Measurements from ENCODE around the gene CDKN2AIP.
"Not testable (repeated sequence)": the region's sequence is repeated elsewhere in the genome, so short reads cannot be mapped to it uniquely, and the experiment has no call there.

The CDKN2AIP gene

DNA sequence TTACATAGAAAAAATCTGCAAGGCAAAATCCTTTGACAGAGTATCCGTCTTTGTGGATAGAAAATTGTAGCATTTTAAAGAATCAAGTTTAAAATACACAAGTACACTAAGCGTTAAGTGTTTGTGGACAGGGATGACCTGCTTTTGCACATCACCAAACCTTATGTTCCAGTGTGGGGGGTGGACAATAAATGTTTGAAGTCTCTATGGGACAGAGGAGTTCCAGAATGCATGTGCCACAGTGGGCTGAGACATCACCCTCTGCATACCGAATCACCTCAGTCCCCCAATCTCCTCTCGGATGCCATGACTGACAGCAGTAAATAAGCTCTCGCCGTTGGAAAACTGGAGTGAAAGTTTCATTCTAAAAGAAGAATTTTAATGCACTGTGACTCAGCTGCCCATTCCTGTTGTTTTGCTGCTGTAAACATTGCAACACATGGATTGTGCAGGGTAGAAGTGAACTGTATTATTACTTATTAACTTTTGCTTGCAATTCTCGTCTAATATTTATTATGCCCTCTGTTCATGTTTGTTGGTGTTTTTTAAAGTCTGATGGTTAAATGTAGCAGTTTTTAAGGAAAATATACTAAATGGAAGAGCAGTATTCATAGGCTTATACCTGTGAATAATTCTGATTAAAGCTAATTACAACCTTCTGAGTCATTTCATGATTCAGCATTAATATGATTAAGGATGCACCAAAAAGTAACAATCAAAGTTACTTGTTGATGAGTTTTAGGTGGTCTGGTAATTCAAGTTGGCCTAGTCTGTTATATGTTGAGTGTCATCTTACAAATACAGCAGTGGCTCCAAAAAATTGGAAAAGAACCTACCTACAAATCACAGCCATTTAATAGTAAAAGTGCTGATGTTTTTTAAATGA lies 24.0 kb downstream of the CDKN2AIP start:
- TF ChIP-seq Cebpa-rat (IDR thresholded peaks at IDR 0.05), result no peak
- peaks cover 23 to 36% (median 31%) of the 10 kb centered on the region in 11 experiments for H3K9me3 ChIP-seq (replicated peaks in 1 of 11)
- H3K27me3 ChIP-seq, result no peaks in the 10 kb centered on the region
- H3K27ac ChIP-seq, result peak overlapping the region in 2 of 11 experiments; percentile 42 to 74; a peak in 5 of 22 replicates
- peak overlapping the region in 2 of 11 experiments; percentile 89; a peak in 5 of 22 replicates for H3K4me2 ChIP-seq
- peaks cover 0 to 12% (median 0%) of the 10 kb centered on the region in 11 experiments; a peak in 5 of 22 replicates for H3K36me3 ChIP-seq
- no peak overlapping the region for H3K4me3 ChIP-seq
- H3K9ac ChIP-seq, result no peak overlapping the region
- no peaks in the 10 kb centered on the region for H4K20me1 ChIP-seq
- peaks cover 0 to 77% (median 6%) of the 10 kb centered on the region in 10 experiments; a peak in 12 of 20 replicates for H3K4me1 ChIP-seq

DNA sequence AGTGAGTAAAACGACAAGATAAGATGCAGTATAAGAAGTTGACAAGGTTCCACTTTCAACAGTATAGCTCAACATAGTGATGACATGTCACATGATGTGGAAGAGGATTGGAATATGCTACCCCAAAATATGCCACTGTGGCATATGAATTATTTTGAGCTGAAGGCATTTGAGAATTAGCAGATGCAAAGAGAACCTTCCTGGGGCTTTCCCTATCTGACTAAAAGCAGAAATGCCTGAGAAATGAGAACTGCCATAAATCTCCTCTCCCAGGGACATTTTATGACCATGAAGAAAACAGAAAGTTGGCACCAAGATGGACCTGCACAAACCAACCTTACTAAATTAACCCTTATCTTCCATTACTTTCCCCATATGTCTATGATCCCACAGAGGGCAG lies 24.8 kb downstream of the CDKN2AIP start:
- peaks cover 20 to 29% (median 24%) of the 10 kb centered on the region in 11 experiments for H3K9me3 ChIP-seq (replicated peaks in 1 of 11)
- H3K4me3 ChIP-seq, result no peak overlapping the region
- peak overlapping the region in 3 of 11 experiments; percentile 42 to 74 (median 58); a peak in 6 of 22 replicates for H3K27ac ChIP-seq
- peak overlapping the region in 3 of 11 experiments; percentile 40 to 89 (median 89); a peak in 6 of 22 replicates for H3K4me2 ChIP-seq
- peaks cover 0 to 12% (median 0%) of the 10 kb centered on the region in 11 experiments; a peak in 5 of 22 replicates for H3K36me3 ChIP-seq
- TF ChIP-seq Cebpa-rat (IDR thresholded peaks at IDR 0.05), result no peak
- H3K4me1 ChIP-seq, result peaks cover 0 to 77% (median 6%) of the 10 kb centered on the region in 10 experiments; a peak in 12 of 20 replicates
- no peaks in the 10 kb centered on the region for H4K20me1 ChIP-seq
- H3K9ac ChIP-seq, result no peak overlapping the region; a peak in 1 of 22 replicates
- H3K27me3 ChIP-seq, result no peaks in the 10 kb centered on the region

DNA sequence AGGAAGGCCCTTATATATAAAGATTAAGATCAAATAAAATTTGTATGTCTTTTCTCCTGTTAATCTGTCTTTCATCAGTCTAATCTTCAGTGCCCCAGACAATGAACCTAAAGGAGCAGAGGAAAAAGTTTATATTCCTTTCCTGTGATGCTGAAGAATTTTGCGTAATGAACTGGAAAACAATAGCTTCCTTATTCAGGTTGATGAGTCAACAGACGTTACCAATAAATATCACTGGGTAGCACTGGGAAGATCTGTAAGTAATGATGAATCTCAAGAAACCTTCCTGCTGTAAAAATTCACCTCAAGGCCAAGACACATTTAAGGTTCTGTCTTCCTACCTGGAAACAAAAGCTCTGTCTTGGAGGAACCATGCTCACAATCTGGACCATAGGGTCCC lies 25.5 kb downstream of the CDKN2AIP start:
- Histone ChIP-seq H3K4me2 (peak overlapping the region in 3 of 11 experiments; percentile 40 to 89 (median 89); a peak in 6 of 22 replicates), H3K27me3 (no peaks in the 10 kb centered on the region)
- TF ChIP-seq Cebpa-rat (IDR thresholded peaks at IDR 0.05), result no peak

DNA sequence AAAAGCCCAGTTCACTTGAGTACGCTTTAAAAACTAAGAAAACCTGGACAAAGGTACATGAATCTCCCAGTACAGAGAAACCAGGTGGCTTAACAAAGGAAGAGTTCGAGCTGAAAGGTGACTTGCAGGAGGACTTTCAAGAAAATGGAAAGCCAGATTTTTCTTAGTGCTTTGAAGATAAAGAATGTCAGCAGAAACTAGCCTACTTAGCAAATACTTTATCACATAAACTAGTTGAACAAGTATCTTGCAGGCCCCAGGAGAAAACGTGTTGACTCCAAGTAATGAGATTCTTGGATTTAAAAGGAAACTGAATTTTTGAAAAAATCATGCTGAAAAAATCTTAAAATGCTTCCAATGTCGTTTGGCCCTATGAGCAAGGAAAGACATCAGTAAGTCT lies 26.4 kb downstream of the CDKN2AIP start:
- H3K4me2 ChIP-seq, result peak overlapping the region in 3 of 11 experiments; percentile 46 to 89 (median 89); a peak in 5 of 22 replicates
- H3K4me3 ChIP-seq, result no peak overlapping the region
- H3K4me1 ChIP-seq, result peaks cover 0 to 65% (median 6%) of the 10 kb centered on the region in 10 experiments; a peak in 12 of 20 replicates
- no peak overlapping the region for H3K27ac ChIP-seq
- no peak for TF ChIP-seq Cebpa-rat (IDR thresholded peaks at IDR 0.05)
- H4K20me1 ChIP-seq, result no peaks in the 10 kb centered on the region
- peaks cover 17 to 24% (median 20%) of the 10 kb centered on the region in 11 experiments for H3K9me3 ChIP-seq (replicated peaks in 1 of 11)
- H3K9ac ChIP-seq, result no peak overlapping the region
- peaks cover 0 to 12% (median 0%) of the 10 kb centered on the region in 11 experiments; a peak in 5 of 22 replicates for H3K36me3 ChIP-seq
- no peaks in the 10 kb centered on the region for H3K27me3 ChIP-seq

More for the DNA sequence above, 25.5 kb downstream of the CDKN2AIP start:
- Histone ChIP-seq H3K4me3 (no peak overlapping the region), H3K36me3 (peaks cover 0 to 12% (median 0%) of the 10 kb centered on the region in 11 experiments; a peak in 5 of 22 replicates), H3K9ac (no peak overlapping the region; a peak in 1 of 22 replicates), H3K27ac (peak overlapping the region in 3 of 11 experiments; percentile 42 to 74 (median 58); a peak in 6 of 22 replicates), H3K9me3 (replicated peaks in 1 of 11) (peaks cover 17 to 24% (median 20%) of the 10 kb centered on the region in 11 experiments), H4K20me1 (no peaks in the 10 kb centered on the region), H3K4me1 (peaks cover 0 to 72% (median 6%) of the 10 kb centered on the region in 10 experiments; a peak in 12 of 20 replicates)

DNA sequence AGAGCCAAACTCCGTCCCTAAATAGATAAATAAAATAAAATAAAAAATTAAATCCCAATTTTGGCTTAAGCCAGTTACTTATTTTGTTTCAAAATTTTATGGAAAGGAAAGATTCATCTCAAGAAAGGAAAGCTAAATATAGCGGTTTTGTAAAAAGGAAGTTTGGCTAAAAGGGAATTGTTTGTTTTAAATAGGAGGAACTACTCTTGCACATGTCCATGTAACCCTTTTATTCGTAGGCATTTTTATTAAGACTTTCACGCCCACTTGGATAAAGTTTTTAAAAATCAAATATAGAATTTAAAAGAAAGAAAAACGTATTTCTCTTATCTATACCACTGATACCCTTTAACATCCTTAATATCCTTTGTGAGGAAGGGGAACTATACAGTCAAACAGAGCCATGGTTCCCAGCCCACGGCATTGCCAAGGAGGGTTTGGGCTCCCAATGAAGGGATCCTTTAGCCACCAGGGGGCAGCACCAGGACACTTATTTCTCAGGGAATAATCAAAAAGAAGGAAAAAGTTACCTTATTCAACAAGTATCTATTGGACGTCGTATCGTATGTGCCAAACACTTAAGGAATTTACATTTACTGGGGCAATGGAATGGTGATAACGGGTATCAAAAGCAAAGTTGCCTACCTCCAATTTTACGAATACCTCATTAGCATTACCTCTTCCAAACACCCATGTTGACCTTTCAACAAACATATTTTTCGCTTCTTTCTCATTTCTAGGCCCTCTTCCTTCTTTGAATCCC lies 27.7 kb downstream of the CDKN2AIP start:
- H3K9ac ChIP-seq, result peak overlapping the region in 2 of 11 experiments; percentile 39 to 46; a peak in 1 of 22 replicates
- H3K4me2 ChIP-seq, result peak overlapping the region in 5 of 11 experiments; percentile 24 to 89 (median 46); a peak in 10 of 22 replicates

DNA sequence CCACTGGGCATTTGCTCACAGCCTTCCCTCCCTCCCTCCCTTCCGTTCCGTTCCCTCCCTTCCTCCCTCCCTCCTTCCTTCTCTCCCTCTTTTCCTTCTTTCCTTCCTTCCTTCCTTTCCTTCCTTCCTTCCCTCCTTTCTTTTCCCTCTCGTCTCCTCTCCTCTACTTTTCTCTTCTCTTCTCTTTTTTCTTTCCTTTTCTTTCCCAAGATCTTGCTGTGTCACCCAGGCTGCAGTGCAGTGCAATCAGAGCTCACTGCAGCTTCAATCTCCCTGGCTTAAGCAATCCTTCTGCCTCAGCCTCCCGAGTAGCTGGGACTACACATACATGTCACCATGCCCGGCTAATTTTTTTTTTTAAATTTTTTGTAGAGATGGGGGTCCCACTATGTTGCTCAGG lies 33.7 kb downstream of the CDKN2AIP start:
- peaks cover 0 to 1% (median 0%) of the 10 kb centered on the region in 10 experiments; a peak in 1 of 20 replicates for H3K4me1 ChIP-seq
- H3K4me2 ChIP-seq, result no peak overlapping the region
- H3K27ac ChIP-seq, result no peak overlapping the region
- no peak overlapping the region for H3K9ac ChIP-seq
- no peaks in the 10 kb centered on the region for H4K20me1 ChIP-seq
- H3K9me3 ChIP-seq (replicated peaks in 1 of 11), result peaks cover 0 to 11% (median under 1%) of the 10 kb centered on the region in 11 experiments; a peak in 8 of 22 replicates
- no peak for TF ChIP-seq Cebpa-rat (IDR thresholded peaks at IDR 0.05)
- no peak overlapping the region for H3K4me3 ChIP-seq
- peaks cover 0 to under 1% (median 0%) of the 10 kb centered on the region in 11 experiments; a peak in 1 of 22 replicates for H3K36me3 ChIP-seq
- no peaks in the 10 kb centered on the region for H3K27me3 ChIP-seq

More for the DNA sequence above, 27.7 kb downstream of the CDKN2AIP start:
- TF ChIP-seq Cebpa-rat (IDR thresholded peaks at IDR 0.05), result no peak
- H4K20me1 ChIP-seq, result no peaks in the 10 kb centered on the region
- peaks cover 0 to 10% (median 0%) of the 10 kb centered on the region in 11 experiments; a peak in 5 of 22 replicates for H3K36me3 ChIP-seq
- peak overlapping the region in 1 of 11 experiments; percentile 39; a peak in 1 of 22 replicates for H3K27ac ChIP-seq
- peaks cover 14 to 20% (median 15%) of the 10 kb centered on the region in 11 experiments for H3K9me3 ChIP-seq (replicated peaks in 1 of 11)
- peaks cover 0 to 52% (median 6%) of the 10 kb centered on the region in 10 experiments; a peak in 12 of 20 replicates for H3K4me1 ChIP-seq
- H3K4me3 ChIP-seq, result no peak overlapping the region
- no peaks in the 10 kb centered on the region for H3K27me3 ChIP-seq

DNA sequence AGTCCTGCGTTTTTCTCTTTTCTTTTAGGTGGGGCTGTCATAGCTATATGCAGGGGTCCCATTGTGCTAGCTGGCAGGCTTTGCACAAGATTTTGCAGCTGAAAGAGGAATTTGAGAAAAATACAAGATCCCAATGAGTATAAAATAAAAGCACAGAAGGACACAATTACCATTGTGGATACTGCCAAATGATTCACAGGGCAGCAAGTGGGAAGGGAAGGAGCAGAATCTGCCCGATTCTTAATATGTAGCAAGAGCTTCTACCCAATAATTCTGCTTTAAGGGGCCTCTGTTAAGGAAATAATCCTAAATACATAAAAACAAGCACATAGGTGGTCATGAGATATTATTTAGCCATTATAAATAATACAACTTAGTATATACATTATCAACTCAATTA lies 34.5 kb downstream of the CDKN2AIP start:
- H3K27me3 ChIP-seq, result no peaks in the 10 kb centered on the region
- peaks cover 0 to 7% (median 0%) of the 10 kb centered on the region in 11 experiments; a peak in 2 of 22 replicates for H3K36me3 ChIP-seq
- H3K27ac ChIP-seq, result no peak overlapping the region
- no peak overlapping the region for H3K9ac ChIP-seq
- no peaks in the 10 kb centered on the region for H4K20me1 ChIP-seq
- peaks cover 0 to 16% (median 4%) of the 10 kb centered on the region in 11 experiments; a peak in 9 of 22 replicates for H3K9me3 ChIP-seq (replicated peaks in 1 of 11)
- TF ChIP-seq Cebpa-rat (IDR thresholded peaks at IDR 0.05), result no peak
- H3K4me1 ChIP-seq, result peaks cover 0 to 2% (median 0%) of the 10 kb centered on the region in 10 experiments; a peak in 2 of 20 replicates
- H3K4me3 ChIP-seq, result no peak overlapping the region
- no peak overlapping the region for H3K4me2 ChIP-seq

DNA sequence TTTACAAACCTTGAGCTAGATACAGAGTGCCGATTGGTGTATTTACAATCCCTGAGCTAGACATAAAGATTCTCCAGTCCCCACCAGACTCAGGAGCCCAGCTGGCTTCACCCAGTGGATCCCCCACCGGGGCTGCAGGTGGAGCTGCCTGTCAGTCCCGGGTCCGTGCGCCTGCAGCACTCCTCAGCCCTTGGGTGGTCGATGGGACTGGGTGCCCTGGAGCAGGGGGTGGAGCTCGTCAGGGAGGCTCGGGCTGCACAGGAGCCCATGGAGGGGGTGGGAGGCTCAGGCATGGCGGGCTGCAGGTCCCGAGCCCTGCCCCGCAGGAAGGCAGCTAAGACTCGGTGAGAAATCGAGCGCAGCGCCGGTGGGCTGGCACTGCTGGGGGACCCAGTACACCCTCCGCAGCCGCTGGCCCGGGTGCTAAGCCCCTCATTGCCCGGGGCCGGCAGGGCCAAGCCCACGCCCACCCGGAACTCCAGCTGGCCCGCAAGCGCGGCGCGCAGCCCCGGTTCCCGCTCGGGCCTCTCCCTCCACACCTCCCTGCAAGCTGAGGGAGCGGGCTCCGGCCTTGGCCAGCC lies 38.2 kb downstream of the CDKN2AIP start:
- not testable (repeated sequence) for H3K4me2 ChIP-seq, H3K36me3 ChIP-seq, H4K20me1 ChIP-seq, H3K4me1 ChIP-seq, H3K4me3 ChIP-seq, H3K27ac ChIP-seq, H3K9ac ChIP-seq, H3K27me3 ChIP-seq
- peaks cover 0 to 16% (median 4%) of the 10 kb centered on the region in 11 experiments; a peak in 9 of 22 replicates for H3K9me3 ChIP-seq (replicated peaks in 1 of 11)

Measured in BLaER1 treated with 17β-estradiol and CSF1 and Interleukin-3, amounts not matched to agents 10 nM and 100 nM (cell line).